KMS-11 (cell line): Measurements from ENCODE around the gene S100A8.
A peak's percentile ranks its signal among the peaks of the same experiment; 100 is the strongest.

Experiments used
- H2AFZ ChIP-seq: fragments of 200-600 bp; sonication (generic); 2 replicates; pipeline ENCODE4 v1.6.1; 2016; ENCODE audit warnings: antibody characterized with exemption, mixed run types, low read depth
- H3K27ac ChIP-seq: fragments of 200-600 bp; sonication (generic); 2 replicates; pipeline ENCODE4 v1.6.1; 2016; ENCODE audit warnings: mild to moderate bottlenecking, mixed run types
- H3K27me3 ChIP-seq: fragments of 200-600 bp; sonication (generic); 2 replicates; pipeline ENCODE4 v1.6.1; 2017; ENCODE audit warnings: mild to moderate bottlenecking, low read depth, mixed run types, moderate library complexity; ENCODE audit not compliant: insufficient read depth
- H3K36me3 ChIP-seq: fragments of 200-600 bp; sonication (generic); 2 replicates; pipeline ENCODE4 v1.6.1; 2017; ENCODE audit warnings: mild to moderate bottlenecking, mixed run types; ENCODE audit not compliant: insufficient read depth
- H3K4me1 ChIP-seq: fragments of 200-600 bp; sonication (generic); 2 replicates; pipeline ENCODE4 v1.6.1; 2016; ENCODE audit warnings: mild to moderate bottlenecking, low read depth, mixed run types; ENCODE audit not compliant: poor library complexity, severe bottlenecking
- H3K4me2 ChIP-seq: fragments of 200-600 bp; sonication (generic); 2 replicates; pipeline ENCODE4 v1.7.0; 2016; ENCODE audit warnings: mild to moderate bottlenecking, mixed run types
- H3K4me3 ChIP-seq: fragments of 200-600 bp; sonication (generic); IDR thresholded peaks from 2 replicates; pipeline ENCODE4 v1.6.1; 2017; ENCODE audit warnings: low read depth, low read length, mixed read lengths; ENCODE audit not compliant: insufficient read depth
- H3K79me2 ChIP-seq: fragments of 200-600 bp; sonication (generic); 2 replicates; pipeline ENCODE4 v1.6.1; 2016; ENCODE audit warnings: low read depth, mixed run types; ENCODE audit not compliant: insufficient read depth
- H3K9ac ChIP-seq: fragments of 200-600 bp; sonication (generic); 2 replicates; pipeline ENCODE4 v1.6.1; 2016; ENCODE audit warnings: mild to moderate bottlenecking, mixed run types
- H4K20me1 ChIP-seq: fragments of 200-600 bp; sonication (generic); 2 replicates; pipeline ENCODE4 v1.6.1; 2016; ENCODE audit warnings: mild to moderate bottlenecking, mixed run types; ENCODE audit not compliant: insufficient read depth
- CTCF ChIP-seq: fragments of 200-600 bp; sonication (generic); conservative IDR thresholded peaks from 2 replicates; pipeline ENCODE4 v1.6.1; 2017; ENCODE audit warnings: low read depth, mild to moderate bottlenecking, antibody characterized with exemption, low read length, moderate library complexity, mixed read lengths

Gene S100A8

GRCh38 chr1:153358691-153358975 is 32.2 kb downstream of the S100A8 start:
- H3K4me1 ChIP-seq: peaks cover 6% of the 10 kb centered on the region
- H4K20me1 ChIP-seq: no peaks in the 10 kb centered on the region
- no peaks in the 10 kb centered on the region for H3K36me3 ChIP-seq
- no peak overlapping the region for H3K4me2 ChIP-seq
- H2AFZ ChIP-seq: no peak overlapping the region
- H3K27me3 ChIP-seq: no peaks in the 10 kb centered on the region
- TF ChIP-seq CTCF: no peak
- H3K4me3 ChIP-seq: peak overlapping the region; percentile 17
- no peak overlapping the region for H3K9ac ChIP-seq
- no peak overlapping the region for H3K27ac ChIP-seq
- H3K79me2 ChIP-seq: no peaks in the 10 kb centered on the region

- no peak for TF ChIP-seq CTCF
- Histone ChIP-seq H3K79me2 (no peaks in the 10 kb centered on the region), H3K4me2 (no peak within 1 kb of the TSS), H4K20me1 (no peaks in the 10 kb centered on the region), H3K27ac (no peak within 1 kb of the TSS), H3K4me3 (no peak within 1 kb of the TSS), H2AFZ (no peak within 1 kb of the TSS), H3K27me3 (no peaks in the 10 kb centered on the region), H3K9ac (no peak within 1 kb of the TSS), H3K4me1 (peaks cover 6% of the 10 kb centered on the region), H3K36me3 (no peaks in the 10 kb centered on the region)
Measured at GRCh38 chr1:153357853-153358690, 32.8 kb downstream of the S100A8 start, which contains the start of gene S100A9. Gene S100A9 (plus strand): TSS chr1:153357854. CDS start chr1:153358284, 430 bp downstream.

- Histone ChIP-seq H3K9ac (no peak overlapping the region), H3K4me2 (no peak overlapping the region), H2AFZ (no peak overlapping the region), H3K4me3 (no peak overlapping the region), H3K36me3 (no peaks in the 10 kb centered on the region), H3K27me3 (no peaks in the 10 kb centered on the region), H3K4me1 (peaks cover 10% of the 10 kb centered on the region), H4K20me1 (no peaks in the 10 kb centered on the region), H3K79me2 (no peaks in the 10 kb centered on the region), H3K27ac (no peak overlapping the region)
- no peak for TF ChIP-seq CTCF
Measured at GRCh38 chr1:153357076-153357852, 33.6 kb downstream of the S100A8 start.

DNA sequence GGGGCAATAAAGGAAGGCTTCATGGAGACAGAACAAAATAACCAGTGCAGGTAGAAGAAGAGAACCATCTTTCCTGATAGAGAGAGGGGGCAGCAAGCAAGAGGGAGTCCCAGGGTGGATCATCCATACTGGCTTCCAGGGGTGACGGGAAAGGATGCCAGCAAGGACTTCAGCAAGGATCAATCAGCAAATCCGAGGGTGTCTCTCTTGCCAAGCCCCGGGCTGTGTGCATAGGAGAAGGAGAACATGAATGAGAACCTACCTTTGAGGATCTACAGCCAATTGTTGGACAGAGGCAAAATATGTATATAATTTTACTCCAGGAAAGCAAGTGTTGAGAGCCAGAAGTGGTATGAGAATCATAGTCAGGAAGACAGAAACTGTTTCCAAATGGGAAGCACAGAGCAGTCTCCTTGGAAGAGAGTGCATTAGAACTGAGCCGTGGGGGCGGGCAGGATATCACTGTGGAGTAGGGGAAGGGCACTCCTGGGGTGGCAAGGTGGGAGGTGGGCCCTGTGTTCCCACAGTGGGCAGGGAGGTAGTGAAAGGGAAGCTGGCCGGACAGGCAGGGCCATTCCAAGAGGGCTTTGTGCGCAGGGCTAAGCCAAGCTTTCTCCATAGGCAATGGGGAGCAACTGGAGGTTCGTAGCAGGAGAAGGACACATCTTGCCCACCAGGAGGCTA is 34.3 kb downstream of the S100A8 start:
- Histone ChIP-seq H3K4me3 (no peak overlapping the region), H3K9ac (no peak overlapping the region), H3K36me3 (no peaks in the 10 kb centered on the region), H3K79me2 (no peaks in the 10 kb centered on the region), H4K20me1 (no peaks in the 10 kb centered on the region), H3K27me3 (no peaks in the 10 kb centered on the region), H3K4me2 (no peak overlapping the region), H3K27ac (no peak overlapping the region), H3K4me1 (peaks cover 10% of the 10 kb centered on the region), H2AFZ (no peak overlapping the region)
- no peak for TF ChIP-seq CTCF
